PC-3 (cell line): ENCODE results near the gene NOX4.

ENCODE experiments used
- EZH2 ChIP-seq: fragments of 300-600 bp; sonication (generic); IDR thresholded peaks from one replicate; pipeline ENCODE4 v1.6.1; 2017; ENCODE audit warnings: antibody characterized with exemption, mild to moderate bottlenecking, low read length; ENCODE audit not compliant: unreplicated experiment
- EZH2phosphoT487 ChIP-seq: fragments of 300-600 bp; sonication (generic); IDR thresholded peaks from 2 replicates; pipeline ENCODE4 v1.6.1; 2018; ENCODE audit warnings: mild to moderate bottlenecking, antibody characterized with exemption, low read length, borderline replicate concordance
- TF ChIP-seq, protein P1 (sequence below): fragments of 300-600 bp; sonication (generic); conservative IDR thresholded peaks from 2 replicates; pipeline ENCODE4 v1.5.1; 2017; ENCODE audit warnings: antibody characterized with exemption, low read depth, mild to moderate bottlenecking, low read length

GRCh38 chr11:89346601-89347000, 144.6 kb downstream of the NOX4 start:
- TF ChIP-seq, protein P1, sequence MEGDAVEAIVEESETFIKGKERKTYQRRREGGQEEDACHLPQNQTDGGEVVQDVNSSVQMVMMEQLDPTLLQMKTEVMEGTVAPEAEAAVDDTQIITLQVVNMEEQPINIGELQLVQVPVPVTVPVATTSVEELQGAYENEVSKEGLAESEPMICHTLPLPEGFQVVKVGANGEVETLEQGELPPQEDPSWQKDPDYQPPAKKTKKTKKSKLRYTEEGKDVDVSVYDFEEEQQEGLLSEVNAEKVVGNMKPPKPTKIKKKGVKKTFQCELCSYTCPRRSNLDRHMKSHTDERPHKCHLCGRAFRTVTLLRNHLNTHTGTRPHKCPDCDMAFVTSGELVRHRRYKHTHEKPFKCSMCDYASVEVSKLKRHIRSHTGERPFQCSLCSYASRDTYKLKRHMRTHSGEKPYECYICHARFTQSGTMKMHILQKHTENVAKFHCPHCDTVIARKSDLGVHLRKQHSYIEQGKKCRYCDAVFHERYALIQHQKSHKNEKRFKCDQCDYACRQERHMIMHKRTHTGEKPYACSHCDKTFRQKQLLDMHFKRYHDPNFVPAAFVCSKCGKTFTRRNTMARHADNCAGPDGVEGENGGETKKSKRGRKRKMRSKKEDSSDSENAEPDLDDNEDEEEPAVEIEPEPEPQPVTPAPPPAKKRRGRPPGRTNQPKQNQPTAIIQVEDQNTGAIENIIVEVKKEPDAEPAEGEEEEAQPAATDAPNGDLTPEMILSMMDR, result no peak
- TF ChIP-seq EZH2phosphoT487, result no peak
- no peak for TF ChIP-seq EZH2
